IPS DF 6.9 (cell line): ENCODE data around the gene IPP.
"Not testable (repeated sequence)": the region's sequence is repeated elsewhere in the genome, so short reads cannot be mapped to it uniquely, and the experiment has no call there.

Source experiments
- DNase-seq: peaks from one replicate; pipeline ENCODE4 v3.0.0-alpha.2; 2013; ENCODE audit warnings: low read depth, low spot score
- H3K27ac ChIP-seq: one replicate; pipeline ENCODE4 v1.5.1; 2013; ENCODE audit warnings: low read length, control low read depth
- H3K27me3 ChIP-seq: 2 replicates; pipeline ENCODE4 v1.6.1; 2013; ENCODE audit warnings: mild to moderate bottlenecking, low read length; ENCODE audit not compliant: control insufficient read depth, insufficient read depth
- H3K36me3 ChIP-seq: 2 replicates; pipeline ENCODE4 v1.6.1; 2013; ENCODE audit warnings: low read length; ENCODE audit not compliant: control insufficient read depth, insufficient read depth
- H3K4me1 ChIP-seq: 2 replicates; pipeline ENCODE4 v1.6.1; 2013; ENCODE audit warnings: low read length; ENCODE audit not compliant: control insufficient read depth, insufficient read depth
- H3K4me3 ChIP-seq: 2 replicates; pipeline ENCODE4 v1.5.1; 2013; ENCODE audit warnings: mild to moderate bottlenecking, low read length
- H3K9me3 ChIP-seq: 2 replicates; pipeline ENCODE4 v1.6.1; 2013; ENCODE audit warnings: low read length, inconsistent platforms; ENCODE audit not compliant: control insufficient read depth, insufficient read depth
- WGBS: extraction: QIAGEN DNeasy Blood & Tissue Kit; methylation state at CpG from one replicate; pipeline ENCODE4 v1.1.7; 2013; ENCODE audit warnings: mixed read lengths, missing lambda C conversion rate; ENCODE audit not compliant: insufficient read length, insufficient coverage; 5-methylcytosine and 5-hydroxymethylcytosine counted together

IPP gene

DNA sequence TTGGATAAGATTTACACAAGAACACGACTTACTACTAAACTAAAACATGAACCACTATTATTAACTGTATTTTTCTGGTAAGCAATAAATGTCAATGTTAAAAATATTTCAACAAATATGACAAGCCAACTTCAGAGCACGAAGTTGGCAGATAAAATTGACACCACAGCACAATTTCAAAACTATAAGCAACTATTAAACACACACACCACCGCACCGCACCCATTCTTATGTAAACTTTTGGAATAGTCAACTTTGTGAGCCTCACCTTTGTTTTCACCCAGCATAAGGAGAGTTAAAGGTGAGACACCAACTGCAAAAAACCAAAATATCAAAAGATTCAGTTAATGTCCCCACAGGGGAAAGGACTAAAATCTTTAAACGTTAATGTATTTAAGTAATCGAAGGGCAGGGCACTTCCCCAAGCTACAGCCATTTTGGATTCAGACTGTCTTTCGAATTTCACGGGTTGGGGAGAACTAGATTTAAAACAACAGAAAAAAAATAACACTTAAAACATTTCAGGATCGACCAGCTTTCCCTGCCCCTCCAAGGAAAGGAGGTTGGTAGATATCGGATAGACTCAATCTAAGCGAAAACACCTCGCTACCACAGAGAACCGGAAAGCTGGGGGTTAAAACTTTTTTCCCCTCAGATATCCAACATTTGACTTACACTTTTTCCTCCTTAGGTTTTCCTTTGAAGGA lies 65.0 kb downstream of the IPP start:
- no CpG with 5 or more reads among the region's 13 CpGs for whole genome bisulfite sequencing
- no peak overlapping the region for H3K27ac ChIP-seq
- DNase-seq, result no peak
- no peaks in the 10 kb centered on the region for H3K9me3 ChIP-seq
- H3K36me3 ChIP-seq, result no peaks in the 10 kb centered on the region
- H3K4me1 ChIP-seq, result 0 out of 2 replicates have a peak, but pooled peaks cover 1% of the 10 kb centered on the region
- H3K4me3 ChIP-seq, result peak overlapping the region; percentile 98
- H3K27me3 ChIP-seq, result no peaks in the 10 kb centered on the region

DNA sequence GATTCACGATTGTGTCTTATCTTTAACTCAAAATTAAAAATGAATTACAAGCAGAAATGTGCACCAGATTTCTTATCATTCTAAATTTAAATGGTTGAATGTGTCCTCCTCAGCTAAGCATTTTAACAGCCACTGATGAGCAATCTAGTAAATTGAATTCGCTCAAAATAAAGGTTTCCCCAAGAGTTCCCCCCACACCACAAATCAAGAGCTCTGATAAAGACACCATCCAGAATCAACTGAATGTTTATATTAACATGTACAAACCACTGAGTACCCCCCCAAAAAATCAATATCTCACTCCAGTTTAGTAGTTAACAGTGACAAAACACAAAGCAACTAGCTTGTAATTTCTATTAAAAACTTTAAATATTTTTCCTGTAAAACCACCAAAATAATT lies 66.1 kb downstream of the IPP start:
- Histone ChIP-seq H3K27me3 (no peaks in the 10 kb centered on the region), H3K27ac (no peak overlapping the region), H3K4me1 (peaks cover 1% of the 10 kb centered on the region; the same call in 1 of the 2 replicates), H3K9me3 (no peaks in the 10 kb centered on the region), H3K36me3 (no peaks in the 10 kb centered on the region), H3K4me3 (no peak overlapping the region)
- DNase-seq, result no peak
- no CpG with 5 or more reads among the region's 2 CpGs for WGBS

DNA sequence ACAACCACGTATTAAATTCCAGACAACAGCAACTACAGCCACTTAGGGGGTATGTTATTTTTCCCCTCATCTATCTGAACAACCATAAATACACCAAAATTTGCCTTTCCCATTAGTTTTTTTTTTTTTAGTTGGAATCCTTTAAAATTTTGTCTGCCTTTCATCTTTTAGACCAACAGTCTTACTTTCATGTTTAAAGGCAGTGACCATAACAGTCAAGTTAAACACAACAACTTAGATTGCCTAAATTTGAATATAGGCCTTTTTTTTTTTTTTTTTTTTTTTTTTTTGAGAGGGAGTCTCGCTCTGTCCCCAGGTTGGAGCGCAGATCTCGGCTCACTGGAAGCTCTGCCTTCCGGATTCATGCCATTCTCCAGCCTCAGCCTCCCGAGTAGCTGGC lies 67.5 kb downstream of the IPP start:
- no peaks in the 10 kb centered on the region for H3K9me3 ChIP-seq
- no peaks in the 10 kb centered on the region for H3K27me3 ChIP-seq
- H3K4me3 ChIP-seq, result no peak overlapping the region
- peaks cover 3% of the 10 kb centered on the region; the same call in 1 of the 2 replicates for H3K4me1 ChIP-seq
- no peaks in the 10 kb centered on the region for H3K36me3 ChIP-seq
- no peak for DNase-seq
- no peak overlapping the region for H3K27ac ChIP-seq
- WGBS, result no CpG with 5 or more reads among the region's 6 CpGs

DNA sequence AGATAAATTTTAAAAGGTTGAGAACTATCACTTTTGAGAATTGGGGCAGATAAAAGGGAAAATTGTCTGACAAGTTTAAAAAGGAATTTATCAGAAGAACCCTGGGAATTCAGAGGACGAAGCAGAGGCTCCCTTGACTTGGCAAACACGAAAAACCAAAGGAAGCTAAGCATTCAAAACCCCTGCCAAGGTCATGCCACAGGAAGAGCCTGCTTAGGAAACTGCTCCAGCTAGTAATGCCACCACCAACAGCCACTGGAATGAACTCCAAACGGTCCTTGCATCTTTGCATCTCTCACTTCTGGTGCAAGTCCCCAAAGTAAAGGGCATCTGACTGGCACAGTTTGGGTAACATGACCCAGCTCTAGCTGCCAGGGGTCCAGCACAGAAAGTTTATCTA lies 71.3 kb downstream of the IPP start:
- Histone ChIP-seq H3K36me3 (no peaks in the 10 kb centered on the region), H3K4me3 (no peak overlapping the region), H3K4me1 (peaks cover 2% of the 10 kb centered on the region; the same call in 1 of the 2 replicates), H3K27ac (no peak overlapping the region), H3K9me3 (no peaks in the 10 kb centered on the region), H3K27me3 (no peaks in the 10 kb centered on the region)
- WGBS, result no CpG with 5 or more reads among the region's 3 CpGs
- DNase-seq, result no peak

DNA sequence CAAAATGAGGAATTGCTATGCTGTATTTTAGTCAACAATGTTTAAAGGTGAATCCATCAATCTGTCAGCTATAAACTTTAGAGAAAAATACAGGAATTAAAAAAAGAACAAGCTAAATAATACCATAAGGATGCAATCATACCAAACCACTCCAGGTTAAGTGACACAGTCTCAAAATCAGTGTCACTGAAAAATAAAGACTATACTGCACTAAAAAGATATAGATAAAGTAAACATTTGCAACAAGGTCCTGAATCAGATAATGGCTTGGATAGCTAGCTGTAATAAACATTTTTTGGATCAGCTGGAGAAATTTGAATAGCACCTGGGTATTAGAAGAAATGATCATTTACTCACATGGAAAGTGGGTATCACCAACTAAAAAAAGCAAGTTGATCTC lies 72.0 kb downstream of the IPP start:
- Histone ChIP-seq H3K27ac (no peak overlapping the region), H3K36me3 (no peaks in the 10 kb centered on the region), H3K9me3 (no peaks in the 10 kb centered on the region), H3K4me3 (no peak overlapping the region), H3K27me3 (no peaks in the 10 kb centered on the region), H3K4me1 (peaks cover 2% of the 10 kb centered on the region; the same call in 1 of the 2 replicates)
- DNase-seq, result no peak

DNA sequence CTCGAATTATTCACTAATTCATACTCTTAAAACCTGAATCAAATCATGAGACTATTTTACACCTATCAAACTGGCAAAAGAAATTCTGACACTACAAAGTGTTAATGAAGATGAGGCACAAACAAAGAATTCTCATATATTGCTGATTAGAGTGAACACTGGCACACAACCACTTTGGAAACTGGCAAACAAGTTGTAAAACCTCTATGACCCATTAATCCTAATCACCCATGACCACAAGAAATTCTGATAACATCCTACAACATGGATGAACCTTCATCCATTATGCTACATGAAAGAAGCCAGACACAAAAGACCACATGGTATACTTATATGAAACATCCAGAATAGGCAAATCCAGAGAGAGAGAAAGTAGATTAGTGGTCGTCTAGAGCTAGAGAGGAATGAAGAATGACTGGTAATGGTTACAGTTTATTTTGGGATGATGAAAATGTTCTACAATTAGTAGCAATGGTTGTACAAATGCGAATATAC lies 72.7 kb downstream of the IPP start:
- Histone ChIP-seq H3K4me3 (no peak overlapping the region), H3K9me3 (no peaks in the 10 kb centered on the region), H3K36me3 (no peaks in the 10 kb centered on the region), H3K4me1 (peaks cover 2% of the 10 kb centered on the region; the same call in 1 of the 2 replicates), H3K27ac (no peak overlapping the region), H3K27me3 (no peaks in the 10 kb centered on the region)
- 100% methylated on average over 1 of the region's 3 CpGs for WGBS
- DNase-seq, result no peak

DNA sequence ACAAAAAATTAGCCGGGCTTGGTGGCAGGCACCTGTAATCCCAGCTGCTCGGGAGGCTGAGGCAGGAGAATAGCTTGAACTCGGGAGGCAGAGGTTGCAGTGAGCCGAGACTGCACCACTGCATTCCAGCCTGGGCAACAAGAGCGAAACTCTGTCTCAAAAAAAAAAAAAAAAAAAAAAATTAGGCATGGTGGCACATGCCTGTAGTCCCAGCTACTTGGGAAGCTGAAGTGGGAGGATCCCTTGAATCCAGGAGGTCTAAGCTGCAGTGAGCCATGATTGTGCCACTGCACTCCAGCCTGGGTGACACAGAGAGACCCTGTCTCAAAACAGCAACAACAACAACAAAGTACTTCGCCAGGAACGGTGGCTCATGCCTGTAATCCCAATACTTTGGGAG lies 73.9 kb downstream of the IPP start:
- not testable (repeated sequence) for H3K9me3 ChIP-seq, H3K27ac ChIP-seq, H3K27me3 ChIP-seq, H3K4me1 ChIP-seq, H3K36me3 ChIP-seq, H3K4me3 ChIP-seq, DNase-seq
- no CpG with 5 or more reads among the region's 7 CpGs for WGBS

DNA sequence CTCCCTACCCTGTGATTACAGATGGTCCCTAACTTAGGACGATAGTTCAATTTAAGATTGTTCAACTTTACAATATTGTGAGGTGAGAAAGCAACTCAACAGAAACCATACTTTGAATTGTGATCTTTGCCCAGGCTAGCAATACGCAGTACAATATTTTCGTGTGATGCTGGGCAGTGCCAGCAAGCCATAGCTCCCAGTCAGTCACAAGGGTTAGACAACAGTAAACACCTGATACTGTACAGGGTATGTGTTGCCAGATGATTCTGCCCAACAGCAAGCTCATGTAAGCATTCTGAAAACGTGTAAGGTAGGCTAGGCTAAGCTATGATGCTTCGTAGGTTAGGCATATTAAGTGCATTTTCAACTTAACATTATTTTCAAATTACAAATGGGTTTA lies 76.0 kb downstream of the IPP start:
- no peaks in the 10 kb centered on the region for H3K9me3 ChIP-seq
- DNase-seq, result no peak
- peaks cover 2% of the 10 kb centered on the region; the same call in 1 of the 2 replicates for H3K4me1 ChIP-seq
- no peak overlapping the region for H3K4me3 ChIP-seq
- no peaks in the 10 kb centered on the region for H3K27me3 ChIP-seq
- no peaks in the 10 kb centered on the region for H3K36me3 ChIP-seq
- H3K27ac ChIP-seq, result no peak overlapping the region
- WGBS, result no CpG with 5 or more reads among the region's 5 CpGs

DNA sequence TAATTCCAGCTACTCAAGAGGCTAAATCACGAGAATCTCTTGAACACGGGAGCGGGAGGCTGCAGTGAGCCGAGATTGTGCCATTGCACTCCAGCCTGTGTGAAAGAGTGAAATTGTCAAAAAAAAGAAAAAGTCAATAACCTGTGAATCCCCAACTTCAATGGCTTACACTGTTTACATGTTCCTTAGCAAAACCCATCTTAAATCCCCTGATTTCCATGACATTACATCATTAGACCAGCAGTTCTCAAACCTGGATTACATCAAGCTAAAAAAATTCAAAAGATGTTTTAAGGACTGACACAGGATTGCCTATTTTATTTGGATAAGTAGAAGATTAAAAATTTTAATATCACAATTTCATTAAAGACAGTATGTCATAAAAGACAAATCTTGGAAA lies 76.5 kb downstream of the IPP start:
- DNase-seq, result no peak
- Histone ChIP-seq H3K4me1 (no peaks in the 10 kb centered on the region), H3K27me3 (no peaks in the 10 kb centered on the region), H3K36me3 (no peaks in the 10 kb centered on the region), H3K9me3 (no peaks in the 10 kb centered on the region), H3K27ac (no peak overlapping the region), H3K4me3 (no peak overlapping the region)
- no CpG with 5 or more reads among the region's 4 CpGs for WGBS

DNA sequence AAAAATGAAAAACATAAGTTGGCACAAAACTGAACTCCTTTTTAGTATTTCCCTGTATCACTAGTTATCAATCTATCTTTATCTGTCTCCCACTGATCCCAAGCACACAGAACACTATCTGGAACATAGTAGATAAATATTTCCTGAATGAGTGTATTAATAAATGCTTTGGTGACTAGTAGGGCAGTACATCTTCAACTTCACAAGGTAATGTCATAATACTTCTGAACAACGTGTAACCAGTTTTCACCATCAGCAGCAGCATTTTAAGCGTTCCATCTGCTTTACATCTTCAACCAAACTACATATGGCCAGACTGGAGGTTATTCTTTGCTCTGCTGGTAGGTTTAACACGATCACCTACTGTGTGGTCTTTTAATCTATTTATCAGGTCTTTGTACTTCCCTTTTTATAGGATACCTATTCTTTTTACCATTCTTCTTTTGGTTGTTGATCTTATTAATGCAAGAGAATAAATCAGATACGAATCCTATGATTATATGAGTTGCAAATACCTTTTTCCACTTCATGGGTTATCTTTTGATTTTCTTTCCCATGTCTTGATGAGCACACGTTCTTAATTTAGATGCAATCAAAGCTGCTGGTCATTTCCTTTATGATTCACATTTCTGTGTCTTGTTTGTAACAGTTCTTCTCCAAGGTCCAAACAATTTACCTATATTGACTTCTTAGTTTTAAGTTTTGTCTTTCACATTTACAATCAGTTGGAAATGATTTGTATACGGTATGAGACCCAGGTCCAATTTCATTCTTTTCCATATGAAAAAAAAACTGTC lies 80.4 kb downstream of the IPP start:
- Histone ChIP-seq H3K36me3 (no peaks in the 10 kb centered on the region), H3K4me1 (no peaks in the 10 kb centered on the region), H3K27ac (no peak overlapping the region), H3K9me3 (no peaks in the 10 kb centered on the region), H3K27me3 (no peaks in the 10 kb centered on the region), H3K4me3 (no peak overlapping the region)
- WGBS, result no CpG with 5 or more reads among the region's 6 CpGs
- no peak for DNase-seq
